ENCODE data around the gene ZNF248.
"Not testable (repeated sequence)": the region's sequence is repeated elsewhere in the genome, so short reads cannot be mapped to it uniquely, and the experiment has no call there.

The ZNF248 gene

GRCh38 chr10:37739181-37739580 lies 118.2 kb downstream of the ZNF248 start:
- no peak for DNase-seq

- not testable (repeated sequence) for DNase-seq
These were observed 119.2 kb downstream of the ZNF248 start for GRCh38 chr10:37738241-37738640.

- no peak for DNase-seq
These were observed 120.1 kb downstream of the ZNF248 start for GRCh38 chr10:37737336-37737735.

GRCh38 chr10:37736120-37736519 lies 121.3 kb downstream of the ZNF248 start:
- DNase-seq, result no peak

GRCh38 chr10:37734971-37735370 lies 122.4 kb downstream of the ZNF248 start:
- DNase-seq, result no peak

Measured in T-helper 1 cell (primary cell).